Measurements from ENCODE around the gene POFUT2.

Gene POFUT2, protein sequence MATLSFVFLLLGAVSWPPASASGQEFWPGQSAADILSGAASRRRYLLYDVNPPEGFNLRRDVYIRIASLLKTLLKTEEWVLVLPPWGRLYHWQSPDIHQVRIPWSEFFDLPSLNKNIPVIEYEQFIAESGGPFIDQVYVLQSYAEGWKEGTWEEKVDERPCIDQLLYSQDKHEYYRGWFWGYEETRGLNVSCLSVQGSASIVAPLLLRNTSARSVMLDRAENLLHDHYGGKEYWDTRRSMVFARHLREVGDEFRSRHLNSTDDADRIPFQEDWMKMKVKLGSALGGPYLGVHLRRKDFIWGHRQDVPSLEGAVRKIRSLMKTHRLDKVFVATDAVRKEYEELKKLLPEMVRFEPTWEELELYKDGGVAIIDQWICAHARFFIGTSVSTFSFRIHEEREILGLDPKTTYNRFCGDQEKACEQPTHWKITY

DNA sequence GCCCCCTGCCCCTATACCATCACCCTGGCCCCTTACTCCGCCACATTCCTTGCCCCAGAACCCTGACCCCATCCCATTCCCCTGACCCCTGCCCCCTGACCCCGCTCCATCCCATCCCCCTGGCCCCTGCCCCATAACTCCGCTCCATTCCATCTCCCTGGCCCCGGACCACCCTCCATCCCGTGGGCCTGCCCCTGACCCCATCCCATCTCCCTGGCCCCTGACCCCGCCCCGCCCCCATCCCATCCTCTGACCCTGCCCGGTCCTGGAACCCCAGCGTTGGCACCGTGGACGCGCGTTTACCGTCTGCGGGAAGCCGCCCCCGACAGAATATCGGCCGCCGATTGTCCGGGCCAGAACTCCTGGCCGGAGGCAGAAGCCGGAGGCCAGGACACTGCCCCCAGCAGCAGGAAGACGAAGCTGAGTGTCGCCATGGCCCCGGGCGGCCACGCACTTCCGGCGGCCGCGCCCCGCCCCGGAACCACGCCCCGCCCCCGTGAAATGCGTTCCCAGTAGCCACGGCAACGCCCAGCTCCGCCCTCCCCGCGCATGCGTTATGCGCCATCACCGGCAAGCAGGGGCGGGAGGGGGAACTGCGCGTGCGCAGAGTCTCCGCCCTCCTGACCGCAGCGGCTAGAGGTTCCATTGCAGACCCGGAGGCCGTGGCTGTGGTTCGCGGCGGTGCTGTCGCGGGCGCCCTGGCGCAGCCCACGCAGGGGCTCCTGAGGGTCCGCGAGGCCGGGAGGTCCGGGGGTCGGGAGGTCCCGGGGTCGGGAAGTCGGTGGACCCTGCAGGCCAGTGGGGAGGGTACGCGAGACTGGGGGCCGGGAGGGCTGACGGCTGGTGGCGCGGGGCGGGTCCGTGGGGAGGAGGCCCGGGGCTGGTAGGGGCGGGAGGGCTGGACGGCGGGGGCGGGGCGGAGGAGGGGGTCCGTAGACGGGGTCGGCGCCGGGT is at the start of gene POFUT2:
TSS of gene POFUT2 (minus strand) at position 458 of the 954 bp plus-strand sequence. CDS start at position 434, 24 bp downstream.
- peak; percentile 98 to 100 (median 99) for DNase-seq (ENCODE audit: low read depth in 3 of 3)

DNA sequence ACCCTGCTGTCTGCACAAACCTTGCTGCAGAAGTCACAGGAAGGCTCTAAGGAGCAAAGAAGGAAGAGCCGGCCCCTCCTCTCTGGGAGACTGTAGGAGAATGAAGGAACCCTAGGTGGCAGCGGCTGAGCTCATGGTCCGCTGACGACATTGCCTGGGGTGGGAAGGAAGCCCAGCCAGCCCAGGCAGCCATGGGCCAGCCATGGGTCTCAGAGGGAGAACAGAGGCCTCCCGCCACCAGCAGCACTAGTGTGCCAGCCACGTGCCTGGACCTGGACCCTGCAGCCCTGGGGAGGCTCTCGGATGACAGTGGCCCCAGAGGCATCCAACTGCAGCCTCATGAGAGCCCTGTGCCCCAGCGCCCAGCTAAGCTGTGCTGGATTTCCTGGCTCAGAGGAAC is 49.2 kb upstream of the POFUT2 start:
- DNase-seq (ENCODE audit: low read depth in 3 of 3) = no peak

DNA sequence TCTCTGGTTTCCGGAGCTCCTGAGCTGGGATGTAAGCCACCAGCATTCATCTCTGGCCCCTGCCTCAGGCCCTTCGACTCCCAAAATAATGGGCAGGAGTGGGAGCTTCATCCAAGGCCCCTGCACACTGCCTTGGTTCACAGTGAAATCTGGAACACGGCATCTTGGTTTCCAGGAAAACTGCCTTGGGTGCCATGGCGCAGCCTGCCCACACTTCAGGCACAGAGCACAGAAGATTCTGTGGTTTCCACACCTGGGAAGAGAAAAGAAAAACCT is 48.8 kb upstream of the POFUT2 start:
- no peak for DNase-seq (ENCODE audit: low read depth in 3 of 3)

DNA sequence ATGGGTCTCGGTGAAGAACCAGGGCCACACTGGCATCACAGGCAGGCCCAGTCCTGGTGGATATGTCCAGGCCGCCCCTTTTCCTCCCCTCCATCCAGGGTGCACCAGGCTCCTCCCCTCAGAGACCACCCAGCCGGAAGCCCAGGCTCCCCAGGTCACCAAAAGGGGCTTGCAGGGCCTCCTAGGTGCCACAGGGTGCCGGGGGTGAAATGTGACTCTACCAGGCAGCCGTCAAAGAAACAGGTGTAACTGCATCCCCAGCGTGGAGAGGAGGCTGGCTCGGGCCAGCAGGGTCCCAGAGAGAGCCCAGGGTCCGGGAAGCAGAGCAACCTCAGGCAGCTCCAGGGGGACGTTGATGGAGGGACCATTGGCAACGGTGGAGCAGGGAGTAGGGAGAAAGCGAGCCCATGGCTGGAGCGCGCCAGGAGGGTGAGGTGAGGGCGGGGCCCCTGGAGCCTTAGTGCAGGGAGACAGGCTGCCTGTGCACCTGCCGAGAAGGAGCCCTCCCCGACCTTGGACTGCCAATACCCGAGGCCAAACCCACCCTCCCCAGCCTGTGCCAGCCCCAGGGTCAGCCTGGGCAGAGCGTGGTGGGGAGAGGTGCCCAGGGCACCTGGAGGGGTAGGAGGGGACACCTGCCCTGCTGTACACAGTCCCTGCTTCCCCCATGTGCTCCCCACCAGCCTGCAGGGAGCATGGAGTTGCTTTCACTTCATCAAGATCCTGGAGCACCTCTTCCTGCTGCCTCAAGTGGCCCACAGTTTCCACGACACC is 48.3 kb upstream of the POFUT2 start:
- no peak for DNase-seq (ENCODE audit: low read depth in 3 of 3)

DNA sequence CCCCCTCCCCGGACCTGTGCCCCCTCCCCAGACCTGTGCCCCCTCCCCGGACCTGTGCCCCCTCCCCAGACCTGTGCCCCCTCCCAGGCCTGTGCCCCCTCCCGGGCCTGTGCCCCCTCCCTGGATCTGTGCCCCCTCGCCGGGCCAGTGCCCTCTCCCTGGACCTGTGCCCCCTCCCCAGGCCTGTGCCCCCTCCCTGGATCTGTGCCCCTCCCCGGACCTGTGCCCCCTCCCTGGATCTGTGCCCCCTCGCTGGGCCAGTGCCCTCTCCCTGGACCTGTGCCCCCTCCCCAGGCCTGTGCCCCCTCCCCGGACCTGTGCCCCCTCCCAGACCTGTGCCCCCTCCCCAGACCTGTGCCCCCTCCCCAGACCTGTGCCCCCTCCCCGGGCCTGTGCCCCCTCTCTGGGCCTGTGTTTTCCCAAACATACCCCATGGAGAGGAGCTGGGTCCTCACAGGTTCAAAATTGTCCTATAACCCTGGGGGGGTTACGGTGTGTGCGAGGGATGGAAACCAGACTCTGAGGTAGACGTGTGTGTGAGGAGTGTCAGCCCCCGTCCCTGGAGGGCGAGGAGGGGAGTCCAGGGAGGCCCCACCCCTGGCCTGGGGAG is 47.6 kb upstream of the POFUT2 start:
- no peak for DNase-seq (ENCODE audit: low read depth in 3 of 3)

DNA sequence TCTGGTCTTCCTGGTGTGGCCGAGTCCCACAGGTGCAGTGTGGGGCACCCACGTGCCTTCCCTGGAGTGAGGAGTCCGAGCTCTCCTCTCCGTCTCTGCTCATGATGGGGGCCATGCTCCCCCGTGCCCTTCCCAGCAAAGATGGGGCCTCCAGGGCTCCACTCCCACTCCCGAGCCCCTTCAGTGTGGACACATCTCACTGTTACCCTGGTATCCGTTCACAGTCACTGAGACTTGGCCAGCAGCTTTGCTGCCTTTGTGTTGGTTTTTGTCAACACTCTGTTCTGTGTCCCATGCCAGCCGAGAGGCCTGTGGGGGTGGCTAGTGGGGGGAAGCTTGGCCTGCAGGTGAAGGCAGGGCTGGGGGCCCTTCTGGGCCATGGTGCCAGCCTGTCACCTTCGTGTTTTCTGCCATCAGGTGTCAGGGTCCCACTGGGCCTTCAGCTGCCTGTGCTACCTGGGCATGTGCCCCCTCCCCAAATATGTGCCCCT is 46.9 kb upstream of the POFUT2 start:
- no peak for DNase-seq (ENCODE audit: low read depth in 3 of 3)

DNA sequence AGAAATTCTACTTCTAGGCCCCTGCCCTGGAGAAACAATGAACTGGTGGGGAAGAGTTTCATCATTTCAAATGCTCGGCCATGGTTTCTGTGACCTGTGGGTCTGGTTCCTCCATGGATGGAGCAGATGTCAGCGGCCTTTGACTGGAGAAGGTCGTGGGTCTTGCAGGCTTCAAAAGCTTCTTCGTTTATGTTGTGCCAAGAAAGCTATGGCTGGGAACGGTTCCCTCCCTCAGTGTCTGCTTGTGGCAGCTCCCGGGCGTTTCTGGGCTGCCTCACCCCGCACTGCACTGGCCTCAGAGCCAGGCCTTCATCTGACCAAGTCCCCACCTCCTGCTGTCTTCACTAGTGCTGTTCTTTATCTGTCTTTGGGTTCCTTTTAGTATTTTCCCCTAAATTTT is 46.4 kb upstream of the POFUT2 start:
- no peak for DNase-seq (ENCODE audit: low read depth in 3 of 3)

DNA sequence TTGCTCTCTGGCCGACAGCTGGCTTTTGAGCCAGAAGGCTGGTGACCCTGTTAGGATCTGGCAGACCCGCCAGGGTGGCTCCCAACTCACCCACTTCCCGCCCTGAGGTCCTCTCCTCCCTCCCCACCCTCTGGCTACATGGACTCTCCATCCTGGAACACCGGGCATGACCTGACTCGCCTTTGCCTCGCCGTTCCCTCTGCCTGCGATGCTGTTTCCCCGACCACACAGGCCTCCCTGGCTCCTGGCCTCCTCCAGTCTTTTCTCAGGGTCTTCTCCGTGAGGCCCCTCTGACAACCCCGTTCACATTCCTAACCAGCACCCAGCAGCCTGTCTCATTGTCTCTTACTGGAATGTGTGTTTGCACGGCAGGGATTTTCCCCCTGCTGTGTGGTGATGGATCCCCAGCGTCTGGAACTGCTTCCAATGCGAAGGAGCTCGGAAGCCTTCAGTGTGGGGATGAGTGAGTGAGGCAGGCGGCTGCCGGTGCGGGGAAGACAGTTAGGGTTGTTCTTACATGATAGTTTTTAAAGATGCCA is 46.0 kb upstream of the POFUT2 start:
- no peak for DNase-seq (ENCODE audit: low read depth in 3 of 3)

DNA sequence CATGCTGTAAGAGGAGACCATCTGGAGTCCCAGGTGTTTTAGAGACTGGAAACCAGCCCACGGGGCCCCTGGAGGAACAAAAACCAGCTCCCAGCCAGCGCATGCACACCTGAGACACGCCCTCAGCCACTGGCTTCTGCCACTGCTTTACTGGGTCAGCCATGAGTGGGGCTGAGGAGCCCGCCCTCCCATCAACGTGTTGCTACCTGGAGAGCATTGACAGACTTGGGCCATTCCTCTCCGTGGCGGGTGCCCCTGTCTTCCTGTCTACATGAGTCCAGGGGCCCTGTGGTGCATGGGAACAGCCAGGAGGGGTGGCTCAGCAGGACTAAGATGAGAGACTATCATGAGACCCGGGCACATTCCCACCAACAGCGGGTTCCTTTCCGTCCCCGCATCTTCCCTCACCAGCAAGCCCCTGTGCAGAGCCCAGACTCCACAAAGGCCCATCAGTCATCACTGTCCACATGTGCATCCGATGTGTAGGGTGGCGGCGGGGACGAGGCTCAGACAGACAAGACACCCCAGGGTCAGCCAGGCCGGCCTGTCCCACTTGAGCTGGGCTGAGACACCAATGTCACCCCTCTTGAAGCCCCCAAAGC is 45.4 kb upstream of the POFUT2 start:
- no peak for DNase-seq (ENCODE audit: low read depth in 3 of 3)

DNA sequence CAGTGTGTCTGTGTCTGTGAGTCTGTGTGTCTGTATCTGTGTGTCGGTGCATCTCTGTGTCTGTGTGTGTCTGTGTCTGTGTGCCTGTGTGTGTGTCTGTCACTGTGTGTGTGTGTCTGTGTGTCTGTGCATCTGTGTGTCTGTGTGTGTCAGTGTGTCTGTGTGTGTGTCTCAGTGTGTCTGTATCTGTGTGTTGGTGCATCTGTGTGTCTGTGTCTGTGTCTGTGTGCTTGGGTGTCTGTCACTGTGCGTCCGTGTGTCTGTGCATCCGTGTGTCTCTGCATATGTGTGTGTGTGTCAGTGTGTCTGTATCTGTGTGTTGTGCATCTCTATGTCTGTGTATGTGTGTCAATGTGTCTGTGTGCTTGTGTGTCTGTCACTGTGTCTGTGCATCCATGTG is 44.7 kb upstream of the POFUT2 start:
- no peak for DNase-seq (ENCODE audit: low read depth in 3 of 3)

DNA sequence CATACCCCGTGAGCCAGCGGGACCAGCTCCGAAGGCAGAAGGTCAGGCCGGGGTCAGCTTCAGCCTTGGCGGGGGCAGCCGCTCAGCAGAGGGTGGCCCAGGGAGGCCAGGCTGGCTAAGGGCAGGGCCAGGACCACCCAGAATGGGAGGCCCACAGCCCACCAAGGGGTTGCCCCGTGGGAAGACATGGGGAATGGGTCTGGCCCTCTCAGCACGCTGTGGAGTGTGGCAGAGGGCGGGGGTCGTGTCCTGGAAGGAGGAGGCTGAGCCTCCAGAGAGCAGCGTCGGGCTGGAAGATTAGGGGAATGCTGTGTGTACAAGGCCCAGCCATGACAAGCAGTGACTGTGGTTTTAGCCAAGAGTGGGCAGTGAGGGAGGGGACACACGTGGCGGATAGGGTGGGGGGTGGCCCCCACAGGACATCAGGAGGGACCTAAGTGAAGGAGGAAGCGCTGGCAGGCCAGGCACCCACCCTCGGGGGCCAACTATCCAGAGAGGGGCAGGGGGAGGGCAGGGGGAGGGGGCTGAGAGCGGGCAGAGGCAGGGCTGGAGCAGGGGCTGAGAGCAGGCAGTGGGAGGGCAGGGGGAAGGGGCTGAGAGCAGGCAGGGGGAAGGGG is 43.9 kb upstream of the POFUT2 start:
- no peak for DNase-seq (ENCODE audit: low read depth in 3 of 3)

DNA sequence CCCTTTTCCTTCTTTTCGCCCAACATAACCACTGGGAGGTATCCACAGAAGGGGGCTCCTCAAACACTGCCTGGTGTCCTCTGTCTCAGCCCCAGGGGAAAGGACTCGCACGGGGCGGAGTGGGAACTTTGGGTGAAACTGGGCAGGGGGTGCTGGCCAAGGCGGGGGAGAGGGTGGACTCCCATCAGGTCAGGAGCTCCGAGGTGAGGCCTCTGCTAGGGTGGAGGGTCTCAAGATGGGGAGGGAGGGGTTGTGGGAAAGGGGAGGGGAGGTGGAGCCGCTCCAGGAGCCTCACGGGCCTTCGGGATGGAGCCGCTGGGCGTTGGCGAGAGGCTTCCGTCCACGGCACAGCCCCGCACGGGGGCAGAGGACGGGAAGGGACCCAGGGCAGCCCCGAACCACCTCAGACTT is 43.2 kb upstream of the POFUT2 start:
- DNase-seq (ENCODE audit: low read depth in 3 of 3) = no peak

DNA sequence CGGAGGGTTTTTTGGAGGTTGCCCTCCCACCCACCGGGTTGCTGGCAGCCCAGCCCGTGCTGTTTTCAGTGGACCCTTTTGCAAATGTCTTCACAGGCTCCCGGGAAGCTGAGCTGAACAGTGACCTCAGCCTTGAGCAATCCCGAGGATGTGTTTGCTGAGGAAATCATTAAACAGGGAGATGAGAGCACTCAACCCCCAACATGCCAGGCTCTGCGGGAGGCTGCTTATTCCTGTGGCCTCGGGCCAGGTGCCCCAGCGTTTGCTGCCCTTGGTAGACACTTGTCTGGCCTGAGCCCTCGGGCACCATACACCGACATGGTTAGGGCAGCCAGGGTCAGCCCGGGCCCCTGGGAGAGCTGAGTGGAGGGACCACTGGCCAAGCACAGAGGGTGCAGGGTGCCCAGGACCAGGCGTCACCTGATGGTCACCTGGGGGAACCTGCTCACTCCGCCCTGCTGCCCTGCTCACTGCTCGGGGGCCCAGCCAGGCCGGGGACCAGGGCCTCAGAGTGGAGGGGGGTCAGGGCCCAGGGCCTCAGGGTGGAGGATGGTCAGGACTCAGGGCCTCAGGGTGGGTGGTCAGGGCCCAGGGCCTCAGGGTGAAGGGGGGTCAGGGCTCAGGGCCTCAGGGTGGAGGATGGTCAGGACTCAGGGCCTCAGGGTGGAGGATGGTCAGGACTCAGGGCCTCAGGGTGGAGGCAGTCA is 42.5 kb upstream of the POFUT2 start:
- DNase-seq (ENCODE audit: low read depth in 3 of 3) = no peak

DNA sequence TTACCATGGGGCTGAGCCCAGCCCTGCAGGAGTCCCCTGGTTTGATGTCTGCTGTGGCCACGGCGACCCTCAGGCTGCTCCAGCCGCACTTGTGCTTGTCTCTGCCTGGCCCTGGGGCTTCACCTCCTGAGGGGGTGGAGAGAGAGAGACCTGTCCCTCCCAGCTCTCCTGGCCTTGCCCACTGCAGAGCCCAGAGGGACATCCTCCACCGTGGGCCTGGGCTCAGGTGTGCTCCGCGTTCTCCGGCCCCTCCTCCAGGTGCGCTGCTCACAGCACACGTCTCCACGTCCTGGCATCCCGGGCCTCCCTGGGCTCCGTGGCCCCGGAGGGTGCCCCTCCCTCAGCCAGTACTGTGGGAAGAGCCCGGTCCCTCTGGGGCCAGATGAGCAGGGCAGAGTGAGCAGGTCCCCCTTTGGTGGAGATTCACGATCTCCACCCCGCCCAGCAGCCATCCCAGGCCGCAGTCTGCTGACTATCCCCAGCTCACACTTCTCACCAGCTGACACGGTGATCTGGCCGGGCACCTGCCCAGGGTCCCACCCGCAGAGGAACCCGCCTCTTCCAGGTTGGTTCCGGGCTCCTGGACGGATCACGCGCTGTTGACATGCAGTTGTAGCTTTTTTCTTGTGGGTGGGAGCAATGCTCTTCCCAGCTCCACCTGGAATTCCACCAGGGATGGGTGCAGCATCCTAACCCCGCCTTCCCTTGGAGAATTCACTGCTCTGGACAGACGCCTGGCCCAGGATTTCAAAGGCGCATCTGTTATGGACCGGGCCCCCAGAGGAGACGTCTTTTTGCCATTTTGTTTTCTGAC is 41.8 kb upstream of the POFUT2 start:
- DNase-seq (ENCODE audit: low read depth in 3 of 3) = no peak

DNA sequence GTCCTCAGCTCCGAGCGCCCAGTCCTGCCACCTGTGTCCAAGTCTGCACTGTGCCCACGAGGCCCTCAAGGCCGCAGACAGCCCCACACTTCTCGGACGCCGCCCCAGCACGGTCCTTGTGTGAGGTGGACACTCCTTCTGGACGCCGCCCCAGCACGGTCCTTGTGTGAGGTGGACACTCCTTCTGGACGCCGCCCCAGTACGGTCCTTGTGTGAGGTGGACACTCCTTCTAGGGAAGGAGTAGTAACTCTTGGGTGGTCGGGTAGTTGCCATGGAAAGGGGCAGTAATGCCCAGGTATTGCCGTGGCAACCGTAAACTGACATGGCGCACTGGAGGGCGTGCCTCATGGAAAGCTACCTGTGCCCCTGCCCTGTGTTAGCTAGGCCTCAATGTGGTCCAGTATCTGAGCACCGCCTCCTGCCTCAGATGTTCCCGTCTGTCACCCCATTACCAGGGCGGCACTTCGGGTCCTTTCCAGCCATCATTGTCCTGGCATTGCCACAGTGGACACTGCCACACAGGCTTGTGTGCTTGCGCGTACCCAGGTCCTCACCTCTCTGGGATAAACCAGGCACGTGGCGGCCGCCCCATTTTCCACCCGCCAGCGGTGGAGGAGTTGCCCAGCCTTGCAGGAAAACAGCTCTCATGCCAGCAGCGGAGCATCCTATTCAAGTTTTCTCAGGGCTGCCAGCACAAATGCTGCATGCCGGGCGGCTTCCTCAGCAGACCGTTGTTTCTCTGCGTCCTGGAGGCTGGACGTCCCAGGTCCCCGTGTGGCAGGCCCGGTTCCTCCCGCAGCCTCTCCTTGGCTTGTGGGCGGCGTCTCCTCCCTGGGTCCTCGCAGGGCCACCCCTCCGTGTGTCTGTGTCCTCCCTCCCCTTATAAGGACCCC is 40.8 kb upstream of the POFUT2 start:
- no peak for DNase-seq (ENCODE audit: low read depth in 3 of 3)

DNA sequence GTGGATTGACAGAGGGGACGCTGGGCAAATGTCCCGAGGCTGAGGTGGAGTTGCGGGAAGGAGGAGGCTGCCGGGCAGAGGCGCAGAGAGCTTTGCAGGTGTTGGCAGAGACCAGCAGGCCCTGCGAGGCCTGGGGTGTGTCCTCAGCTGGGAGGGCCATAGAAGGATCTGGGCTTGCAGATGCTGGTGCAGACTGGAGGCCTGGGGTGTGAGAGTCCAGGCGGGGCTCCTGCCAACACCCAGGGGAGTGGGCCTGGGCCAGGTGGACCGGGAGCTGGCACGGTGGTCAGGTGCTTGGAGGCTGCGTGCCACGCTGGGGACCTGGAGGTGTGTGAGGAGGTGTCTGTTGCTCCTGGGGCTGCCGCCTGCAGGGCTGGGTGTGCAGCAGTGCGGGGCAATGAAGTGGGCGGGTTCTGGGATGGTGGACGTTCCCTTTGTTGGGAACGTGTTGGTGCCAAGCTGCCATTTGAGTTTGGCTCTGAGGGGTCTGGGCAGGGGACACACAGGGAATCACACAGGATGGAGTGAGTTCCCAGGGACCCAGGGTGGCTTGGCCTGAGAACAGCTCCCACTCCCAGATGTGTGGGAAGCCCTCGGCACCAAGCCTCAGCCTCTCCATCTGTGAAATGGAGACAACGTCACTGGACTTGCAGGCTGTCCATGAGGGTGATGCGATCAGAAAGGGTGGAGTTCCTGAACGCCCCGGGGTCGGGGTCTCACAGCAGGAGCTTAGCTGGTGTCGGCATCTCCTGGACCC is 39.9 kb upstream of the POFUT2 start:
- DNase-seq (ENCODE audit: low read depth in 3 of 3) = no peak

DNA sequence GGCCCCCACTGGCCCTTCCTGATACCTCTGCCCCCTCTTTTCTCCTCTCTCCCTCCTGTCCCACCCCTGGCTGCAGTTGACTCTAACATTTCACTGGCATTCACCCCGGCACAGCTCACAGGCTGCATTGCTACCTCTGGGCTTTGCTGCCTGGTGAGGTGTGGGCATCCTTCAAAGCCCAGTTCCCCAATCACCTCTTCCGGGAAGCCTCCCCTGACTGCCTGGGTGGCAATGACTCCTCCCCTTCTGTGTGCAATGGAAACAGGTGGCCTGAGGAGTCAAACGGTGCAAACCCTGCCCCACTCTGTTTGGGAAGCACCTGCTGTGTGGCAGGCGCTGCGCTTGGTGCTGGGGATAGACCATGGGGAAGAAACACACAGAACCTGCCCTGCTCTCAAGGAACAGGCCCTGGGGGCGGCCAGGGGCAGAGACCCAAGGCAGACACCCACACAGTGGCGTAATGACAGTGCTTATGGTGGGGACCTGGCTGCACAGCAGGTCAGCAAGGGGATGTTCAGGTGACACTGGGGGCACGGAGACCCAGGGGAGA is 39.3 kb upstream of the POFUT2 start:
- DNase-seq (ENCODE audit: low read depth in 3 of 3) = no peak

All from stimulated activated CD4-positive, alpha-beta T cell treated with anti-CD3 and anti-CD28 coated beads, TNF-alpha, amount 100 ng/mL, for 4 hours (primary cell).